Transverse colon (tissue), 4 donors: Measurements from ENCODE around the gene RAB8B. TPM values are rescaled to one million over a fixed set of nuclear protein-coding genes. Genes with fewer than 3 reads are reported as not detected.

Experiments
- DNase-seq: peaks from one replicate; pipeline ENCODE4 v3.0.0-alpha.2; 2019
- H3K27ac ChIP-seq, 4 donors: fragments of 200-600 bp; sonication (generic); 2 replicates each; pipeline ENCODE4 v1.5.1; 2016 to 2018; ENCODE audit warnings: inconsistent platforms in 4 of 4
- H3K27me3 ChIP-seq: fragments of 200-600 bp; sonication (generic); 2 replicates; pipeline ENCODE4 v1.5.1; 2017; ENCODE audit warnings: inconsistent platforms
- H3K36me3 ChIP-seq, 4 donors: fragments of 200-600 bp; sonication (generic); 2 replicates each; pipeline ENCODE4 v1.5.1; 2017 to 2019; ENCODE audit warnings: inconsistent platforms in 4 of 4
- H3K4me1 ChIP-seq, 4 donors: fragments of 200-600 bp; sonication (generic); 2 replicates each; pipeline ENCODE4 v1.5.1; 2017 to 2020; ENCODE audit warnings: inconsistent platforms in 4 of 4
- H3K4me3 ChIP-seq, 4 donors: fragments of 200-600 bp; sonication (generic); 1 replicate in 1 of 4; 2 replicates in 3 of 4; pipeline versions ENCODE4 v1.5.1 to v1.6.1; 2017 to 2019; ENCODE audit warnings: inconsistent platforms in 4 of 4
- H3K9me3 ChIP-seq, 2 donors: fragments of 200-600 bp; sonication (generic); 2 replicates each; pipeline ENCODE4 v1.5.1; 2017 to 2019; ENCODE audit warnings: inconsistent platforms in 2 of 2
- CTCF ChIP-seq, 5 experiments: fragments of 200-600 bp in 3 of 5; fragments of 450-650 bp in 2 of 5; sonication (generic) in 3 of 5; IDR thresholded peaks; 1 replicate in 2 of 5; 2 replicates in 3 of 5; pipeline ENCODE4 v1.5.1; 2016 to 2017; ENCODE audit warnings: antibody characterized with exemption in 5 of 5, inconsistent platforms in 3 of 5, mild to moderate bottlenecking in 2 of 5, moderate library complexity in 1 of 5
- EP300 ChIP-seq: sonication (generic); formaldehyde crosslinking; IDR thresholded peaks from one replicate; pipeline ENCODE4 v1.6.1; 2017; ENCODE audit warnings: antibody characterized with exemption, low read depth
- POLR2A ChIP-seq: fragments of 450-650 bp; IDR thresholded peaks from one replicate; pipeline ENCODE4 v1.6.1; 2016; ENCODE audit warnings: antibody characterized with exemption, mild to moderate bottlenecking, moderate library complexity
- POLR2AphosphoS5 ChIP-seq, 3 donors: sonication (generic); formaldehyde crosslinking; IDR thresholded peaks; one replicate each; pipeline ENCODE4 v1.6.1; 2016; ENCODE audit warnings: antibody characterized with exemption in 3 of 3
- WGBS, 2 donors: methylation state at CpG; one replicate each; pipeline ENCODE4 v1.1.5; 2018; ENCODE audit warnings: low coverage in 1 of 2; 5-methylcytosine and 5-hydroxymethylcytosine counted together
- in situ Hi-C, 4 donors: fragments of 200-750 bp; cut with MboI; loops; one replicate each; pipeline versions ENCODE4 v1.15.0 to v1.15.1; 2017; ENCODE audit warnings: low sequenced_read_pairs in 3 of 4, low pct_ligation_motif_present in 1 of 4, low pct_unique_long_range_greater_than_20kb in 1 of 4
- intact Hi-C: fragments of 100-400 bp; cut with DNase I; formaldehyde crosslinking; loops from one replicate; pipeline ENCODE4 v1.15.1; 2023; ENCODE audit warnings: low total_unique reads
- total RNA-seq, 4 donors: library from RNA; depleted of rRNA; stranded (reverse); fragments of >200 nt; gene quantifications; one replicate each; pipeline ENCODE4 v1.1.0, GENCODE V29; 2016

RAB8B gene
- total RNA-seq, 4 donors from 2014 or later: 3.2 to 25.4 (median 9.5) TPM

DNA sequence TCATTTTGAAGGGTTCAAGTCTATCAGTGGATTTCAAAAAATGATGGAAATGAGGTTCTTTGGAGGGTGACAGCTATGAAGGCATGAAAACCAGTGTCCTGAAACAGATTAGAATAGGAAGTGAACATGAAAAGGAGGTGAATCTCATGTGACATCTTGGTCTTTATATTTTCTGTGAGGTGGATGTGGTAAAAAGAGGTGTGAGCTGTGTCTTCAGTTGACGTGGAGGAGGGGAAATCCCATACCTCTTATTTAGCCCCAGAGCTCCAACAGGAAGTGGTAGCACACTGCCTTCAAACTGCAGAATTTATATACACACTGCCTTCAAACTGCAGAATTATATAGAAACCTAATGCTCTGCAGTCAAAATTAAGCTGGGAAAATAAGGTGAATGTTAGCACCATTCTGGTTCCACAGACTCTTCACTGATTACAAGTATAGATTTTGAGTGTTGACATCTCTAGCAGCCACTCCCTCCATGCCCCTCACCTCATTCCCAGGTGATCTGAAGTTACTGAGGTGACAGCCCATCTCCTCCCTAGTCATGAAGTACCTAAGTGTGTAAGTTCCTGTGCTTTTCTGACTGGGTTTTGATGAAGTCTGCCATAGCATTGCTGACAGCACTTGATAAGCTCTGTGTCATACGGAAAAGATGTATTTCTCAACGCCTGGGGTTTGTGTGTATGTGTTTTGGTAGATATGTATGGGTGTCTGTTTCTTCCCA, 2.7 kb downstream of the RAB8B start:
- peak; percentile 19 for DNase-seq
- intact Hi-C loops: no loop called here

GRCh38 chr15:63192619-63193206, 3.3 kb downstream of the RAB8B start:
- in situ Hi-C loops (no loop called here), intact Hi-C loops (no loop called here)
- no peaks in the 10 kb centered on the region for H3K27me3 ChIP-seq
- H3K27ac ChIP-seq: peak overlapping the region; percentile 48 to 60 (median 50)
- H3K9me3 ChIP-seq: no peaks in the 10 kb centered on the region
- H3K36me3 ChIP-seq: no peaks in the 10 kb centered on the region
- no peak for TF ChIP-seq POLR2AphosphoS5 (IDR thresholded peaks at IDR 0.05)
- no peak overlapping the region for H3K4me3 ChIP-seq
- no peak for DNase-seq
- peaks cover 4 to 61% (median 45%) of the 10 kb centered on the region in 4 donors for H3K4me1 ChIP-seq
- WGBS, 2 donors: 65 to 82% methylated on average over 5 of the region's 5 CpGs

More for the DNA sequence above, 2.7 kb downstream of the RAB8B start:
- Histone ChIP-seq H3K4me3 (peak overlapping the region in 1 of 4 donors; percentile 98), H3K27me3 (no peaks in the 10 kb centered on the region), H3K4me1 (peaks cover 4 to 59% (median 45%) of the 10 kb centered on the region in 4 donors), H3K36me3 (no peaks in the 10 kb centered on the region), H3K9me3 (no peaks in the 10 kb centered on the region), H3K27ac (peak overlapping the region; percentile 48 to 92 (median 88))
- no peak for TF ChIP-seq EP300
- peak in 1 of 3 donors; percentile 25 for TF ChIP-seq POLR2AphosphoS5 (IDR thresholded peaks at IDR 0.05)
- TF ChIP-seq POLR2A: no peak
- no peak for TF ChIP-seq CTCF (IDR thresholded peaks at IDR 0.05)
- in situ Hi-C loops: no loop called here
- 54 to 65% methylated on average over 3 of the region's 3 CpGs for WGBS, 2 donors

DNA sequence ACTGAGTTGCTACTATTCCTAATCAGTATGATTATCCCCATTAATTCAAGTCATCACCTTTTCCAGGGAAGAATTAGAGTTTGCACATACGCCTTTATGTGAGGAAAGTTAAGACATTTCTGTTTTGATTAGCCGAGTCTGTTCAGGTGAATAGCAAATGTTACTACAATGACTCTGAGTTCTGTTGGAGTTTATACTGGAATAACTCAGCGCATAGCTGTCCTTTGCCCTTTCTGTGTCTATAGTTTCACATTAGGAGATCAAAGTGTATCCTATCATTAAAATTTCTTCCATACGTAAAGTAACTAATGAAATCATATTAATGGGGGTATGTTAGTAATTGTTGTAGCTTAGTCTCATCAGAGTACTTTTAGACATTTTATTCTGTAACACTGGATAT, 4.9 kb downstream of the RAB8B start:
- H3K27ac ChIP-seq: peak overlapping the region; percentile 51 to 71 (median 62)
- in situ Hi-C loops: no loop called here
- H3K4me1 ChIP-seq: peaks cover 4 to 68% (median 41%) of the 10 kb centered on the region in 4 donors
- no peaks in the 10 kb centered on the region for H3K36me3 ChIP-seq
- WGBS, 2 donors: 65 to 72% methylated on average over 4 of the region's 4 CpGs
- H3K27me3 ChIP-seq: no peaks in the 10 kb centered on the region
- no peak overlapping the region for H3K4me3 ChIP-seq
- TF ChIP-seq EP300: no peak
- TF ChIP-seq POLR2AphosphoS5 (IDR thresholded peaks at IDR 0.05): no peak
- TF ChIP-seq POLR2A: no peak
- TF ChIP-seq CTCF (IDR thresholded peaks at IDR 0.05): no peak
- H3K9me3 ChIP-seq: no peaks in the 10 kb centered on the region
- DNase-seq: no peak
- intact Hi-C loops: no loop called here

GRCh38 chr15:63194880-63195568, 5.6 kb downstream of the RAB8B start:
- Histone ChIP-seq H3K27me3 (no peaks in the 10 kb centered on the region), H3K4me3 (no peak overlapping the region), H3K27ac (peak overlapping the region; percentile 51 to 71 (median 62)), H3K36me3 (no peaks in the 10 kb centered on the region), H3K4me1 (peaks cover 4 to 71% (median 39%) of the 10 kb centered on the region in 4 donors), H3K9me3 (no peaks in the 10 kb centered on the region)
- in situ Hi-C loops (no loop called here), intact Hi-C loops (no loop called here)
- peak in 1 of 3 donors; percentile 19 for TF ChIP-seq POLR2AphosphoS5 (IDR thresholded peaks at IDR 0.05)
- no peak for TF ChIP-seq EP300
- 60 to 73% methylated on average over 4 of the region's 4 CpGs for WGBS, 2 donors
- DNase-seq: no peak

DNA sequence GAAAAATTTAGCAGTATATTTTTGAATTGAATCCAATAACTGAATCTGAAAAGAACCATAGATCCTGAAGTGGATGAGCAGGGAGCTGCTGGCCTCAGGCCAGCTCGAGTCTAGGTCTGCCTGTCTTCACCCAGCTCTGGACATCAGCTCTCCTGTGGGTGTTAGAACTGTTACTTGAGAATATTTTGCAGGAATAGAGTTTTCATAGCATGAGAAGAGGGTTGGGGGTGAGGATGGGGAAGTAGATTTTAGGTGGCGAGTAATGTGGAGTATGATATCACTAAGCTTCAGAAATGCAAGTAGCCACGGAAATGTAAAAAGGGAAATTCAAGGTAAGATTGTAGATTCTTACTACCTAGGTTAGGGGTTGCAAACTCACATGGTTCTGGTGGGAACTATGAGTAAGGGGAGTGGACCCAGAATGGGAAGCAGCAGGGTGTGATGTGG, 6.2 kb downstream of the RAB8B start:
- DNase-seq: no peak
- Histone ChIP-seq H3K9me3 (no peaks in the 10 kb centered on the region), H3K4me3 (no peak overlapping the region), H3K36me3 (no peaks in the 10 kb centered on the region), H3K4me1 (peaks cover 4 to 71% (median 34%) of the 10 kb centered on the region in 4 donors), H3K27ac (peak overlapping the region; percentile 51 to 71 (median 62)), H3K27me3 (no peaks in the 10 kb centered on the region)
- TF ChIP-seq CTCF (IDR thresholded peaks at IDR 0.05): no peak
- no peak for TF ChIP-seq POLR2A
- TF ChIP-seq POLR2AphosphoS5 (IDR thresholded peaks at IDR 0.05): no peak
- TF ChIP-seq EP300: no peak
- in situ Hi-C loops (no loop called here), intact Hi-C loops (no loop called here)
- 75 to 94% methylated on average over 2 to 3 of the region's 3 CpGs for WGBS, 2 donors
